H9 (cell line): Measurements from ENCODE around the gene FCAMR. TPM values are rescaled to one million over a fixed set of nuclear protein-coding genes. Genes with fewer than 3 reads are reported as not detected.

Experiments used
- DNase-seq: peaks from one replicate; pipeline ENCODE4 v3.0.0-alpha.2; 2017
- H2AFZ ChIP-seq: one replicate; pipeline ENCODE4 v1.6.1; 2013; ENCODE audit warnings: mild to moderate bottlenecking, low read length, control low read depth, moderate library complexity
- H2AK5ac ChIP-seq: 2 replicates; pipeline ENCODE4 v1.6.1; 2013; ENCODE audit warnings: low read length, control low read depth, mixed read lengths; ENCODE audit not compliant: insufficient read length
- H2BK120ac ChIP-seq: one replicate; pipeline ENCODE4 v1.6.1; 2013; ENCODE audit warnings: low read depth, mild to moderate bottlenecking, low read length, control low read depth, inconsistent platforms; ENCODE audit not compliant: poor library complexity, severe bottlenecking
- H2BK12ac ChIP-seq: 2 replicates; pipeline ENCODE4 v1.6.1; 2013; ENCODE audit warnings: low read length, control low read depth, mixed read lengths, low read depth; ENCODE audit not compliant: insufficient read length
- H2BK15ac ChIP-seq: 2 replicates; pipeline ENCODE4 v1.6.1; 2013; ENCODE audit warnings: low read depth, low read length, control low read depth
- H2BK20ac ChIP-seq: one replicate; pipeline ENCODE4 v1.6.1; 2013; ENCODE audit warnings: low read depth, mild to moderate bottlenecking, low read length, control low read depth, inconsistent platforms; ENCODE audit not compliant: poor library complexity, severe bottlenecking
- H2BK5ac ChIP-seq: 2 replicates; pipeline ENCODE4 v1.6.1; 2013; ENCODE audit warnings: low read length, control low read depth, mixed read lengths; ENCODE audit not compliant: insufficient read length
- H3K14ac ChIP-seq: 2 replicates; pipeline ENCODE4 v1.6.1; 2013; ENCODE audit warnings: low read length, control low read depth; ENCODE audit not compliant: insufficient read depth
- H3K18ac ChIP-seq: 2 replicates; pipeline ENCODE4 v1.6.1; 2013; ENCODE audit warnings: low read depth, mild to moderate bottlenecking, mixed read lengths, low read length, control low read depth; ENCODE audit not compliant: insufficient read length
- H3K23ac ChIP-seq: 2 replicates; pipeline ENCODE4 v1.6.1; 2013; ENCODE audit warnings: low read length, control low read depth, mixed read lengths, low read depth; ENCODE audit not compliant: insufficient read length
- H3K23me2 ChIP-seq: 2 replicates; pipeline ENCODE4 v1.6.1; 2013; ENCODE audit warnings: low read depth, mild to moderate bottlenecking, mixed read lengths, low read length, control low read depth; ENCODE audit not compliant: insufficient read length, poor library complexity, severe bottlenecking
- H3K27ac ChIP-seq: 2 replicates; pipeline ENCODE4 v1.5.1; 2013; ENCODE audit warnings: low read length, control low read depth, mixed read lengths, low read depth; ENCODE audit not compliant: insufficient read length
- H3K27me3 ChIP-seq: 2 replicates; pipeline ENCODE4 v1.6.1; 2013; ENCODE audit warnings: low read length, control low read depth, inconsistent platforms; ENCODE audit not compliant: insufficient read depth
- H3K4ac ChIP-seq: 2 replicates; pipeline ENCODE4 v1.6.1; 2013; ENCODE audit warnings: low read depth, mild to moderate bottlenecking, control low read depth, inconsistent platforms, low read length, moderate library complexity
- H3K4me1 ChIP-seq: 2 replicates; pipeline ENCODE4 v1.6.1; 2013; ENCODE audit warnings: low read length, control low read depth, inconsistent platforms; ENCODE audit not compliant: insufficient read depth
- H3K4me2 ChIP-seq: 2 replicates; pipeline ENCODE4 v1.6.1; 2013; ENCODE audit warnings: low read length, control low read depth, mixed read lengths; ENCODE audit not compliant: insufficient read length, insufficient read depth
- H3K56ac ChIP-seq: 2 replicates; pipeline ENCODE4 v1.6.1; 2013; ENCODE audit warnings: low read depth, mild to moderate bottlenecking, mixed read lengths, low read length, control low read depth; ENCODE audit not compliant: insufficient read length
- H3K79me1 ChIP-seq: 2 replicates; pipeline ENCODE4 v1.6.1; 2013; ENCODE audit warnings: low read depth, mild to moderate bottlenecking, moderate library complexity, low read length, control low read depth, inconsistent platforms; ENCODE audit not compliant: insufficient read depth, poor library complexity, severe bottlenecking
- H3K79me2 ChIP-seq: 2 replicates; pipeline ENCODE4 v1.6.1; 2013; ENCODE audit warnings: low read length, control low read depth, inconsistent platforms; ENCODE audit not compliant: insufficient read depth
- H3K9ac ChIP-seq: 2 replicates; pipeline ENCODE4 v1.6.1; 2013; ENCODE audit warnings: low read length, control low read depth, mixed read lengths; ENCODE audit not compliant: insufficient read length; ENCODE audit errors: extremely low read depth
- H3K9me3 ChIP-seq: one replicate; pipeline ENCODE4 v1.6.1; 2013; ENCODE audit warnings: low read depth, low read length, inconsistent platforms; ENCODE audit not compliant: control insufficient read depth
- H3T11ph ChIP-seq: one replicate; pipeline ENCODE4 v1.6.1; 2013; ENCODE audit warnings: mild to moderate bottlenecking, low read length, control low read depth, inconsistent platforms
- H4K20me1 ChIP-seq: one replicate; pipeline ENCODE4 v1.6.1; 2013; ENCODE audit not compliant: control insufficient read depth, insufficient read length, insufficient read depth
- H4K5ac ChIP-seq: 2 replicates; pipeline ENCODE4 v1.6.1; 2013; ENCODE audit warnings: low read depth, mild to moderate bottlenecking, mixed read lengths, low read length, control low read depth; ENCODE audit not compliant: insufficient read length
- H4K8ac ChIP-seq: replicated peaks from 2 replicates; pipeline ENCODE4 v1.6.1; 2013; ENCODE audit warnings: low read length, control low read depth, mixed read lengths, low read depth; ENCODE audit not compliant: insufficient read length
- H4K91ac ChIP-seq: 2 replicates; pipeline ENCODE4 v1.6.1; 2013; ENCODE audit warnings: low read depth, mild to moderate bottlenecking, moderate library complexity, mixed read lengths, low read length, control low read depth; ENCODE audit not compliant: insufficient read length
- H3K27ac Mint-ChIP-seq, 3 experiments: 2 replicates in 2 of 3; 3 replicates in 1 of 3; pipeline ENCODE4 v1.8.0; 2020 to 2021; ENCODE audit warnings: mixed read lengths in 3 of 3, mild to moderate bottlenecking in 1 of 3, moderate library complexity in 1 of 3
- H3K27me3 Mint-ChIP-seq: 2 replicates; pipeline ENCODE4 v1.8.0; 2021; ENCODE audit warnings: low read depth, mild to moderate bottlenecking, moderate library complexity, mixed read lengths
- H3K36me3 Mint-ChIP-seq, 3 experiments: 2 replicates in 2 of 3; 3 replicates in 1 of 3; pipeline ENCODE4 v1.8.0; 2020 to 2021; ENCODE audit warnings: low read depth in 3 of 3, mixed read lengths in 3 of 3; ENCODE audit not compliant: insufficient read depth in 1 of 3
- H3K4me1 Mint-ChIP-seq, 2 experiments: 2 replicates each; pipeline ENCODE4 v1.8.0; 2020; ENCODE audit warnings: mixed read lengths in 2 of 2
- H3K4me3 Mint-ChIP-seq, 2 experiments: 2 replicates in 1 of 2; 3 replicates in 1 of 2; pipeline ENCODE4 v1.8.0; 2020 to 2021; ENCODE audit warnings: mild to moderate bottlenecking in 2 of 2, mixed read lengths in 2 of 2, moderate library complexity in 1 of 2
- H3K9me3 Mint-ChIP-seq, 2 experiments: 2 replicates in 1 of 2; 3 replicates in 1 of 2; pipeline ENCODE4 v1.8.0; 2020; ENCODE audit warnings: mild to moderate bottlenecking in 2 of 2, mixed read lengths in 2 of 2, moderate library complexity in 1 of 2
- CTCF ChIP-seq: fragments of 200-600 bp; sonication (generic); conservative IDR thresholded peaks from 3 replicates; pipeline ENCODE4 v1.8.0; 2021; ENCODE audit warnings: antibody characterized with exemption, mild to moderate bottlenecking
- WGBS: extraction: QIAGEN DNeasy Blood & Tissue Kit; methylation state at CpG from one replicate; pipeline ENCODE4 v1.1.7; 2013; ENCODE audit warnings: missing lambda C conversion rate, low lambda C conversion rate, mixed read lengths; ENCODE audit not compliant: insufficient read length; ENCODE audit errors: extremely low coverage; 5-methylcytosine and 5-hydroxymethylcytosine counted together
- total RNA-seq: library from RNA; stranded (reverse); gene quantifications from 2 replicates; pipeline ENCODE4 v1.2.1, GENCODE V29; 2021

Gene FCAMR
- total RNA-seq, 1 experiment from 2014 or later = not detected

GRCh38 chr1:206918076-206918475 is 52.2 kb downstream of the FCAMR start:
- Histone ChIP-seq H3K27ac (no peak overlapping the region), H4K5ac (no peak overlapping the region), H3K27me3 (no peaks in the 10 kb centered on the region), H3K14ac (no peak overlapping the region), H3K9me3 (no peaks in the 10 kb centered on the region), H4K91ac (no peak overlapping the region), H3K56ac (no peak overlapping the region), H3K23me2 (no peaks in the 10 kb centered on the region), H4K8ac (no peak overlapping the region), H2AFZ (no peak overlapping the region), H2BK5ac (no peak overlapping the region), H3K79me1 (no peaks in the 10 kb centered on the region), H3K4ac (no peak overlapping the region), H3K4me2 (no peak overlapping the region), H2BK20ac (no peak overlapping the region), H3K23ac (no peak overlapping the region), H3K79me2 (no peaks in the 10 kb centered on the region), H3K4me1 (no peaks in the 10 kb centered on the region), H2AK5ac (no peak overlapping the region), H4K20me1 (no peaks in the 10 kb centered on the region), H3K18ac (no peak overlapping the region), H2BK15ac (no peak overlapping the region), H3T11ph (no peak overlapping the region), H3K9ac (no peak overlapping the region), H2BK12ac (no peak overlapping the region), H2BK120ac (no peak overlapping the region)
- Mint-ChIP-seq H3K27me3 (peaks cover 32% of the 10 kb centered on the region), H3K9me3 (no peaks in the 10 kb centered on the region), H3K36me3 (no peaks in the 10 kb centered on the region), H3K4me1 (no peaks in the 10 kb centered on the region), H3K4me3 (no peak overlapping the region), H3K27ac (no peak overlapping the region)
- TF ChIP-seq CTCF = no peak
- no CpG with 5 or more reads among the region's 3 CpGs for WGBS
- DNase-seq = no peak
